Nephron progenitor cell (in vitro differentiated cells): Measurements from ENCODE around the gene CDH24.

Source experiments
- DNase-seq: peaks from one replicate; pipeline ENCODE4 v3.0.0; 2021
- H3K27ac Mint-ChIP-seq: 2 replicates; pipeline ENCODE4 v1.8.0; 2021; ENCODE audit warnings: mild to moderate bottlenecking, moderate library complexity, mixed read lengths
- H3K27me3 Mint-ChIP-seq: 2 replicates; pipeline ENCODE4 v1.8.0; 2021; ENCODE audit warnings: mild to moderate bottlenecking, low read depth, mixed read lengths; ENCODE audit not compliant: poor library complexity
- H3K36me3 Mint-ChIP-seq: 2 replicates; pipeline ENCODE4 v1.8.0; 2021; ENCODE audit warnings: low read depth, mixed read lengths
- H3K4me1 Mint-ChIP-seq: 2 replicates; pipeline ENCODE4 v1.8.0; 2021; ENCODE audit warnings: mixed read lengths
- H3K4me3 Mint-ChIP-seq: 2 replicates; pipeline ENCODE4 v1.8.0; 2021; ENCODE audit warnings: mild to moderate bottlenecking, moderate library complexity, mixed read lengths
- H3K9me3 Mint-ChIP-seq: 2 replicates; pipeline ENCODE4 v1.8.0; 2021; ENCODE audit warnings: mild to moderate bottlenecking, moderate library complexity, mixed read lengths
- CTCF ChIP-seq: fragments of 200-600 bp; sonication (generic); IDR thresholded peaks from 2 replicates; pipeline ENCODE4 v1.5.0; 2021; ENCODE audit warnings: antibody characterized with exemption

CDH24 gene

DNA sequence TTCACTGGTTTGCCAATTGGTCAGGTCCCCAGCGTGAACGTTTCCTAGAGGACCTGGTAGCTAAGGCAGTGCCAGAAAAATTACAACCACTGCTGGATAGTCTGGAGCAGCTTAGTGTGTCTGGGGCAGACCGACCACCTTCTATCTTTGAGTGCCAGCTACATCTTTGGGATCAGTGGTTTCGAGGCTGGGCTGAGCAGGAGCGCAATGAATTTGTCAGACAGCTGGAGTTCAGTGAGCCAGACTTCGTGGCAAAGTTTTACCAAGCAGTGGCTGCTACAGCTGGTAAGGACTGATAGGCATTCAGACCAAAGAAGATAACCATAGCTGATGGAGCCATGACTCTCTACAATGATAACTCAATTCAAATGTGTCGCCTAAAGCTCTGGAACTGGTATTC is 40.5 kb upstream of the CDH24 start:
- H3K36me3 Mint-ChIP-seq, result peaks cover 25% of the 10 kb centered on the region
- peak overlapping the region; percentile 6 for H3K27ac Mint-ChIP-seq
- DNase-seq, result no peak
- H3K9me3 Mint-ChIP-seq, result no peaks in the 10 kb centered on the region
- no peaks in the 10 kb centered on the region for H3K4me1 Mint-ChIP-seq
- TF ChIP-seq CTCF, result no peak
- no peaks in the 10 kb centered on the region for H3K27me3 Mint-ChIP-seq
- H3K4me3 Mint-ChIP-seq, result no peak overlapping the region

- DNase-seq, result peak; percentile 100
- no peaks in the 10 kb centered on the region for H3K9me3 Mint-ChIP-seq
- peaks cover 39% of the 10 kb centered on the region for H3K36me3 Mint-ChIP-seq
- H3K27me3 Mint-ChIP-seq, result no peaks in the 10 kb centered on the region
- H3K4me3 Mint-ChIP-seq, result no peak within 1 kb of the TSS
- TF ChIP-seq CTCF, result no peak
- peaks cover 6% of the 10 kb centered on the region for H3K4me1 Mint-ChIP-seq
- no peak within 1 kb of the TSS for H3K27ac Mint-ChIP-seq
Observed at GRCh38 chr14:23095196-23096108, 38.1 kb upstream of the CDH24 start, which contains the start of gene C14orf119. Gene C14orf119 (plus strand): TSS chr14:23095505. CDS start chr14:23097659, 2,154 bp downstream.

DNA sequence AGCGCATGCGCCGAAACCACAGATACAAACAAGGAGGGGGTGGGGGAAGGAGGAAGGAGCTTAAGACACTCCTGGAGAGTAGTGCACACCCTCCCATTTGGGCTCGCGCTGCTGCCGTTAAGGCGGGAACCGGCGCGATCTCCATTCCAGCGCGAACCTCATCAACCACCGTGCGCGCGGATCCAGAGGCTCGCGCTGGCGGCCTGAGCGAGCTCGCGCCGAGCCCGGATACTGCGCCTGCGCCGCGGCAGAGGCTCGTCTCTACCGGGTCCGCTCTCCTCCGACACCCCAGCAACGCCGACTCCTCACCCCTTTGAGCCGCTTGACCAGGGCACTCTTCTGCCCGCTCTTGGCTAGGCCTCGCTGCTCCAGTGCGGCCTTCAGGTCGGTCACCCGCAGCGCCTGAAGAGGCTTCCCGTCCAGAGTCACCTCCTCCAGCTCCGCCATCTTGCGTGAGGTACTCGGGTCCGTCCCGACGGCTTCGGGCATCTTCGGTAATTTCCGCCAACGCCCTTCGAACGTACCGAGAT is 37.4 kb upstream of the CDH24 start, which contains the start of gene ACIN1:
TSS of gene ACIN1 (minus strand) at position 471 of the 530 bp plus-strand sequence. CDS start at position 447, 24 bp downstream.
- H3K4me3 Mint-ChIP-seq, result no peak within 1 kb of the TSS
- H3K36me3 Mint-ChIP-seq, result peaks cover 46% of the 10 kb centered on the region
- TF ChIP-seq CTCF, result no peak
- H3K4me1 Mint-ChIP-seq, result peaks cover 6% of the 10 kb centered on the region
- no peaks in the 10 kb centered on the region for H3K9me3 Mint-ChIP-seq
- H3K27me3 Mint-ChIP-seq, result no peaks in the 10 kb centered on the region
- DNase-seq, result peak; percentile 77
- no peak within 1 kb of the TSS for H3K27ac Mint-ChIP-seq

GRCh38 chr14:23093991-23094665 is 36.8 kb upstream of the CDH24 start:
- H3K36me3 Mint-ChIP-seq, result peaks cover 50% of the 10 kb centered on the region
- peaks cover 6% of the 10 kb centered on the region for H3K4me1 Mint-ChIP-seq
- no peak for DNase-seq
- H3K27ac Mint-ChIP-seq, result no peak overlapping the region
- no peaks in the 10 kb centered on the region for H3K9me3 Mint-ChIP-seq
- TF ChIP-seq CTCF, result no peak
- no peaks in the 10 kb centered on the region for H3K27me3 Mint-ChIP-seq
- H3K4me3 Mint-ChIP-seq, result no peak overlapping the region

DNA sequence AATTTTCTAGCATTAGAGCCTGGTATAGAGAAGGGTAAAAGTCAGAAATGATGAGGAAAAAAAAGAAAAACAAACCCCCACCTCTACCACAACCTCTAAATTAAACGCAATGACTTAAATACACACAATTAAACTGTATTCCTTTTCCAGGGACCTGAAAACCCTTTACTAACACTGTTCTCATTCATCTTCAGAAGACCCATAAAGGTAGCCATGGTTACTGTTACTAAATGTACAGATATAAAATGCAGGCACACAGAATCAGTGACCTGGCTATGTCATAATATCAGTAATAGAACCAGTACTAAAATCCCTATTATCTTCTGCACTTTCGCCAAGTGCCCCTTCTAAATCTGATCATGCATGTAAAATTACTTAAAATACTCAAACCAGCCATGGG is 36.2 kb upstream of the CDH24 start:
- no peak overlapping the region for H3K27ac Mint-ChIP-seq
- no peaks in the 10 kb centered on the region for H3K9me3 Mint-ChIP-seq
- H3K36me3 Mint-ChIP-seq, result peaks cover 44% of the 10 kb centered on the region
- TF ChIP-seq CTCF, result no peak
- H3K4me3 Mint-ChIP-seq, result no peak overlapping the region
- DNase-seq, result no peak
- peaks cover 6% of the 10 kb centered on the region for H3K4me1 Mint-ChIP-seq
- H3K27me3 Mint-ChIP-seq, result no peaks in the 10 kb centered on the region
